GM19238 (cell line): Measurements from ENCODE around the gene FAM234B.

Source experiments
- DNase-seq: peaks from one replicate; pipeline ENCODE4 v3.0.0; 2011; ENCODE audit warnings: low spot score; ENCODE audit not compliant: insufficient read length

Gene FAM234B, protein sequence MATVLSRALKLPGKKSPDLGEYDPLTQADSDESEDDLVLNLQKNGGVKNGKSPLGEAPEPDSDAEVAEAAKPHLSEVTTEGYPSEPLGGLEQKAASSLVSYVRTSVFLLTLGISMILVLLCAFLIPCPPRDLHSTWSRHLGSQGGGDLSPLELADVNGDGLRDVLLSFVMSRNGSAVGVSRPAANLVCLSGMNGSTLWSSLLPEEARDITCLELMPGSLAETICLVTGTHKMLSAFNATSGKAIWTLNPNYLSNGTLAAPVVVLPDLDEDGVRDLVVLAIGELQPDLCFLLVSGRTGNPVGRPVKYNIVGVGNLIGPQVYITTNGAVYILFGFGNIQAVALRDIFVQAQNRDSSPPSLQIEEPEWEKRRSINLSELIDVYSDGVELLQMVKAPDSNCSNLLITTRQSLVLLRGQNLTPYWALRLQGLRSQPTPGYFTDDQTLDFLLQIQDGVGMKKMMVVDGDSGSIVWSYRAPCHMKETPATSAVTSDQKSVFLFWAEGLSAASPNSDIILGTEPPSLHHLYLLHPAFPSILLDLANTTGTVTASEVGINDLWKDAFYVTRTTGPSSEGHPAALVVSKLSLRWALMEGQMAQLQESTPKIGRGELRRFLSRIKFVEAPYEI

DNA sequence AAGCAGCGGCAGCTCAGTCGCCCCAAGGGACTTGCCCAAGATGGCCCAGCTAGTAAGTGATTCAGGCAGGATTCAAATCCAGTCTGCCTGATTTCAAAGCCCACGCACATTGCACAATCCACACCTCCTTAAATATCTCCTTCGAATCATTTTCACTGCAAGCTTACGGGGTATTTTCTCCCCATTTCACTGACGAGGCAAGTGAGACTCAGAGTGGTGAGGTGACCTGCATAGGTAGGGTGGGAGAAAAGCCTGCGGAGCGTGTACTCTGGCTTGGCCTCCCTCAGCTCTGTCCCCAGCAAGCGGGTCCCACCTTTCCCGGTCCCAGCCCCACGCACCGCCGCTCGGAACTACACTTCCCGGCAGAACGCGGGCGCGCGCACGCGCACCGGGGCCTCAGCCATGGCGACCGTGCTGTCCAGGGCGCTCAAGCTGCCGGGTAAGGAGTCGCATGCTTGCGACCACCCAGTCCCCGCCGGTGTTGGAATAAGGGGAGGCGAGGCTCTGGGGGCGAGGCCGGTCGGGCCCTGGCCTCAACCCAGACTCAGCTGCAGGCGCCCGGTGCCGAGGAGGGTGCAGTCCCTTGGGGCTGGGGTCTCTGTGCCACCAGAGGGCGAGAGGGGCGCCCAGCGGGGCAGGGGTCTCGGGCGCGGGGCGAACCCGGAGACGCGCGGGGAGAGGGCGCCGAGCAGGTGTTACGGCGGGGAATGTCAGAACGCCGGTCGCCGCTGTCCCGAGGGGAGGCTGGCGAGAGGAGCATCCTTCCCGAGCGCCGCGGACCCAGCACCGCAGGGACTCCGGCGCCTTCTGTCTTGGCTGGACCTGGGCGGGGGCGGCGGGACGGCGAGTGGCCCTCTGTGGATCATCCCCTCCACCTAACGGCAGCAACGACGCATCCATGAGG, at the start of gene FAM234B:
Gene FAM234B (plus strand): TSS at position 380 of the 904 bp plus-strand sequence. CDS start 23 bp downstream, at position 403.
- DNase-seq = peak; percentile 73

DNA sequence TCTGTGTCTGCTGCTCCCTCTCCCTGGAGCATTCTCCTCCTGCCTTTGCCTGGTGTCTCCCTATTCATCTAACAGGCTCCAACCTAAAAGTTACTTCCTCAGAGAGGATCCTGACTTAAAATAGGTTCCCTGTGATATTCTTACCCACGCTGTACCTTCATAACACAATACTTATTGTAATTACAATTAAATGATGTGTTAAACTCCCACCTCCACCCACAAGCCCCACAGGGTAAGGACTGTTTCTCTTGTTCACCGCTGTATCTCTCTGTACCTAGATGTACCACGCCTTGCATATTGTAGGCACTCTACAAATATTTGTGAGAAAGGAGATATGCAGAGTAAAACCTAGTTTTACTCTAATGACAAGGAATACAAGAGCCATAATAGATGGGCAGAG, 49.1 kb upstream of the FAM234B start:
- no peak for DNase-seq

GRCh38 chr12:12996209-12996608, 48.0 kb upstream of the FAM234B start:
- DNase-seq = no peak

GRCh38 chr12:12997156-12997555, 47.0 kb upstream of the FAM234B start:
- DNase-seq = no peak

- DNase-seq = no peak
Observed at GRCh38 chr12:12997734-12998133, 46.4 kb upstream of the FAM234B start.

DNA sequence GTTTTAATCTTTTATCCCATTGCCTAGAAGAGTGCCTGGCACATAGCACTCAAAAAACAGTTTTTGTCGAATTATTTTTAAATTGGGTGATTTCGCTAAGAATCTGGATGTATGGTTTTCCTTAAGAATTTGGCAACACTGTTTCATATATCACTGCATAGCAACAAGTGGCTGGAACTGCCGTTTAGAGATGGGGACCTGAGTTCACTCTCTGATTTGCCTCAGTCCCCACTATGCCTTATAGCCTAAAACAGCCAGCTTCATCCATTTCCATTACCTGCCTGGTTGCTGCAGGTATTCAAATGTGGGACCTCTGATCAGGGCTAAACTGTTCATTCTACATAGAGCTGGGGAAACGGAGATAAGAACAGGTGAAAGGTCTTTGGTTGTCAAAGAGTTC, 45.9 kb upstream of the FAM234B start:
- DNase-seq = no peak

GRCh38 chr12:12999271-12999958, 44.8 kb upstream of the FAM234B start:
- no peak for DNase-seq

DNA sequence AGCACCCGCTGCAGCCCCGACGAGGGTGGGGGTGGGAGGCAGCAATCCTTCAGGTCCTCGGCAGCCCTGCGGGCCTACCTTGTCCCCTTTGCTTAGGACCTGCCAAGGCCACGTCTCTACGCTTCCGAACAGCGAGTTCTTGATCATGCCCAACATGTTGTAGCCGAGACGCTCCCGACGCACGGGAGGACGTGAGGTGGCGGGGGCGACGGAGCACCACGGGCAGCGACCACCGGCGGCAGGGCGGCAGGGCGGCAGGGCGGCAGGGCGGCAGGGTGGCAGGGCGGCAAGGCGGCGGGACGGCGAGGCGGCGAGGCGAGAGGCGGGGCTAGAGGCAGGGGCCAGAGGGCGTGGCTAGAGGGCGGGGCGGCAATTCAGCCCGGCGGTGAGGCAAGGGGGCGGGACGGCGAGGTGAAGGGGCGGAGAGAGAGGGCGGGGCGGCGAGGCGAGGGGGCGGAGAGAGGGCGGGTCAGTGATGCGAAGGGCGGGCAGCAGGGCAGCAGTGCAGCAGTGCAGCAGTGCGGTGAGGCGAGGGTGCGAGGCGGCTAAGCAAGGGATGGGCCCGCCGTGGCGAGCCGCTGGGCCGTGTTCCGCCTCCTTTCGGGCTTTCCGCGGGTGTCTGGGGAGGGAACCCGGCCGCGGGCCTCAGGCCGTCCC, 44.1 kb upstream of the FAM234B start, which contains the start of gene HEBP1:
Gene HEBP1 (minus strand): TSS at position 307 of the 657 bp plus-strand sequence. CDS start 151 bp downstream, at position 156.
- DNase-seq = peak; percentile 86

DNA sequence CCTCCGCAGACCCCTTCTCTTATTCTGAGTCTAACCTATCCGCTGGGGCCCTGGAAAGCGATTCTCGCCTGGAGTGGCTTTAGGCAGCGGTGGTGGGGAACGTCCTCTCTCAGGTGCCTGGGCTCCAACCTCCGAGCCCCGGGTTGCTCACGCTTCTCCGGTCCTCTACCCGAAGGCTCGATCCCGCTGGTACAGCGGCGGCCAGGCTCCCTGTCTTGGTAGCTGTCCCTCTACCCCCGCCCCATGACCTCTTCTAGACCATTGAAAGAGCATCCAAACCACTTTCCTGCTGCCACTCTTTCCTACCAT, 43.6 kb upstream of the FAM234B start:
- no peak for DNase-seq

DNA sequence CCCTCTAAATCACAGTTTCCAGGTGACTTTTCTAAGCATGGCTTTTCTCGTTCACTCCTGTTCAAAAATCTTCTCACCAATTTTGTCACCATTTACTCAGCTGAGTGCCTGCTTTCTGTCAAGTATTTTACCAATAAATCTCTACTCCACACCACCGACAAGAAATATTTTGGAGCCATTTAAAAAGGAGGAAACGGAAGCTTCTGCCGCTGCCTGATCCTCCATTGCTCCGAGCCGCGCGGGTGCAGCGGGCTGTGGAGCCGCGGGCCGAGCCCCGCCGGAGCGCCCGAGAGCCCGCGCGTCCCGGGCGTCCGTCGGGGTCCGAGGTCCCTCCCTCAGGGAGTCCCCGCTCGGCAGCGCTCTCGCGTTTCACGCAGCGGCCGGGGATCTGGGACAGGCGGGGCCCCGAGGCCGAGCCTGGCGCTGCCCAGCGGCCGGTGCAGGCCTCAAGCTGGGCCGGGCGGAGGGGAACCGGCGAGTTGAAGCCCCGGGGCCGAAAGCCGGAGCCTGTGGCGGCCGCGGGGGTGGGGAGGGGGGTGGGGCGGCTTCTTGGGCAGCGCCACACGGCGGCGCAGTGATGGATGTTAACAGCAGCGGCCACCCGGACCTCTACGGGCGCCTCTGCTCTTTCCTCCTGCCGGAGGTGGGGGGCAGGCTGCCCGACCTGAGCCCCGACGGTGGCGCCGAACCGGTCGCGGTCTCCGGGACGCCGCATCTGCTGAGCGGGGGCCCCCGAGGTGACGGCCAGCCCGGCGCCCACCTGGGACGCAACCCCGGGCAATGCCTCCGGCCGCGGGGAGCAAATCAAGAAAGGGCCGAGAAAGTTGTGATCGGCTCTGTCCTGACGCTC, 43.0 kb upstream of the FAM234B start:
- DNase-seq = peak; percentile 30

DNA sequence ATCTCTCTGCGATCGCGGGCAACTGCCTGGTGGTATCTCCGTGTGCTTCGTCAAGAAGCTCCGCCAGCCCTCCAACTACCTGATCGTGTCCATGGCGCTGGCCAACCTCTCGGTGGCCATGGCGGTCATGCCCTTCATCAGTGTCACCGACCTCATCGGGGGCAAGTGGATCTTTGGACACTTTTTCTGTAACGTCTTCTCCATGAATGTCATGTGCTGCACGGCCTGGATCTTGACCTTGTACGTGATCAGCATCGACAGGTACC, 42.5 kb upstream of the FAM234B start:
- no peak for DNase-seq

DNA sequence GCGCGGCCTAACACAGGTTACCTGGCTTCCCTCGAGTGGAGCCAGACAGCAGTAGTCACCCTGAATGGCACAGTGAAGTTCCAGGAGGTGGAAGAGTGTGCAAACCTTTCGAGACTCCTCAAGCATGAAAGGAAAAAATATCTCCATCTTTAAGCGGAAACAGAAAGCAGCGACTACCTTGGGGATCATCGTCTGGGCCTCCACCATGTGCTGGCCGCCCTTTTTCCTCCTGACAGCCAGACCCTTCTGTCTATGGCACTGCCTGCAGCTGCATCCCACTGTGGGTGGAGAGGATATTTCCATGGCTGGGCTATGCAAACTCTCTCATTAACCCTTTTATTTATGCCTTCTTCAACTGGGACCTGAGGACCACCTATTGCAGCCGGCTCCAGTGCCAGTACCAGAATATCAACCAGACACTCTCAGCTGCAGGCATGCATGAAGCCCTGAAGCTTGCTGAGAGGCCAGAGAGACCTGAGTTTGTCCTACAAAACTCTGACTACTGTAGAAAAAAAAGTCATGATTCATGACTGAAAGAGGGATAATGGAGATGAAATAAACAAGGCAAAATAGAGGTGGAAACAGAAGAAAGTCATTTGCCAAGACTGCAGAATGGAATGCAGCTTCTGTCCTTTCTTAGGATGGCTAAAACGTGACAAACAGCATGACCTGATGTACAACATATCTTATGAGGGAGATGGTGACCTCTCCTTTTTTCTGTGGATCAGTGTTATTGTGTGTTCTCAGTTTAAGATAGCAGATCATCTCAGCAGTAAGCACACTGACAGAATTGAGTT, 41.7 kb upstream of the FAM234B start:
- DNase-seq = no peak

GRCh38 chr12:13004361-13004760, 39.8 kb upstream of the FAM234B start:
- DNase-seq = no peak

DNA sequence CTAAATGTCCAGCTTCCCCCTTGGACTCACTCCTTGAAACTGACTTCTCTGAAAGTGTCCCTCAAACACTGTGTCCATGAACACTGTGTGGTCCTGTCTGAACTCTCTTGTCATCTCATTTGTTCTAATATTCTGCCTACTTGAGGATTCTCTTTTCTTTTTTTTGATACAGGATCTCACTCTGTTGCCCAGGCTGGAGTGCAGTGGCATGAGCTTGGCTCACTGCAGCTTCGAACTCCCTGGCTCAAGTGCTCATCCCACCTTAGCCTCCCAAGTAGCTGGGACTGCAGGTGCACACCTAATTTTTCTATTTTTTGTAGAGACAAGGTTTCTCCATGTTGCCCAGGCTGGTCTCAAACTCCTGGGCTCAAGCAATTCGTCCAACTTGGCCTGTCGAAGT, 39.2 kb upstream of the FAM234B start:
- no peak for DNase-seq

DNA sequence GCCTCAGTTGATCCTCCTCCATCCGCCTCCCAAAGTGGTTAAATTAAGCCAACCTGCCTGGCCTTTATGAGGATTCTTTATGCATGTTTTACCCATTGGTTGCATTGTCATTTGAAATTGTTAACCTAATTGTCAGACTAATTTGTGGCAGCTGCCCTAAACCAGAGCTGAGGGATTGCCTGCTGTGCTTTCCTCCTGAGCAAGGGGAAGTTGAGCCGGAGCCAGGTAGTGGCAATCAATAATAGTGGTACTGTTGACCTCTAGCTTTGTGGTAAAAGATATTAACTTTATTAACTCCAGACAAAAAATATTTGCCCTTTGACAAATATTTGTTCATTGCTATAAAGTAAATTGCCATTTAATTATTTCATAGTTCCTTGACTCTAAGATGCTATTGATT, 38.5 kb upstream of the FAM234B start:
- DNase-seq = no peak

DNA sequence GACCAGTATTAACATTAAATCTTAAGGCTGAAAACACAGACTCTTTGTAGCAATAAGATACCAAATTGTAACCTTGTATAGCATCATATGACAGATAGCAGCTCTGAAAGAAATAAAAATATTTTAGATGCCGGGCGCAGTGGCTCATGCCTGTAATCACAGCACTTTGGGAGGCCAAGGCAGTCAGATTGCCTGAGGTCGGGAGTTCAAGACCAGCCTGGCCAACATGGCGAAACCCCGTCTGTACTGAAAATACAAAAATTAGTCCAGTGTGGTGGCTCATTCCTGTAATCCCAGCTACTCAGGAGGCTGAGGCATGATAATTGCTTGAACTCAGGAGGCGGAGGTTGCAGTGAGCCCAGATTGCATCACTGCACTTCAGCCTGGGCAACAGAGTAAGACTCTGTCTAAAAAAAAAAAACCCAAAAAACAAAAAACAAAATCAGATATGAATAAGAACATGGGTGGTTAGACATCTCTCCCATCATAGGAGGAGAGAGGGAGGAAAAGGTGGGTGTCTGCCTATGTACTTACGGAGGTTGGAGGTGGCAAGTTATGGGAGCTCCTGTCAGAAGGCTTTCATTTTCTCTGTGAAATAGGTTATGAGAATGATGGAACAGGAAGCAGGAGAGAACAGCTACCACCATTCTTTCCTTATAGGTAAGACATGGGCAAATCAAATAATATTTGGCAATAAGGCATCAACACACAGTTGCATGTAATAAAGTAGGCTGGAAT, 36.5 kb upstream of the FAM234B start:
- DNase-seq = no peak

- DNase-seq = no peak
Observed at GRCh38 chr12:13008741-13009380, 35.3 kb upstream of the FAM234B start.

DNA sequence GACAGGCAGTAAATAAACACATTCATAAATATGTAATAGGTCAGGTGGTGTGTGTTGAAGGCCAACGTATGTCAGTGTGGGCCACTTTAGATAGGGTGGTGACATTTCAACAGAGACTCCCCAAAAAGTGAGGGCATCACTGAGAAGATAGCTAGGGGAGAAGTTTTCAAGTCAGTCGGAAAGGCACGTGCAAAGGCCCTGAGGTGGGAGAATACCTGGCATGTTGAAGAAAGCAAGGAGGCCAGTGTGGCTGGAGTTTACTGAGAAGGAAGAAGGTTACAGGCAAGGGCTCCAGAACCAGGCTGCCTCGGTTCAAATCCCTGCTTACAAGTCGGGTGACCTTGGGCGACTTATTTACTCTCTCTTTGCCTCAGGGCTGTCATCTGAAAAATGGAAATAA, 33.1 kb upstream of the FAM234B start:
- no peak for DNase-seq
